Measurements from ENCODE around the gene RABGEF1.
A peak's percentile ranks its signal among the peaks of the same experiment; 100 is the strongest.
"Not testable (repeated sequence)": the region's sequence is repeated elsewhere in the genome, so short reads cannot be mapped to it uniquely, and the experiment has no call there.

The RABGEF1 gene

DNA sequence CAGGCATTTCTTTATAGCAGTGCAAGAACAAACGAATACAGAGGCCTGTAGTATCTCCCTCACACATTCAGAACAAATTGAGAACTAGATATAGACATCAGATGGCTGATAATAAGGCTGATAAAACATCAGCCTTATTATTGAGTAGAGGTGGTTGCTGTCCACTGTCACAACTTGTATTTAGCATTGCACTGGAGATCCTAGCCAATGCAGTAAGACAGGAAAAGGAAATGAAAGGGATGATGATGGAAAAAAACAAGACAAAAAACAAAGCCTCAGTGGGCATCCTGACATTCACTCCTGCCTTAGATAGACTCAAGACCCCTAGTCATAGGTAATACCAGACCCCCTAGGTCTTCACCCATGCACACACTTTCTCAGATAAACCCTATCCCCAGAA is 4.7 kb upstream of the RABGEF1 start:
- no peak for DNase-seq (ENCODE audit: low read depth)

- DNase-seq (ENCODE audit: low read depth) = no peak
Measured at GRCh38 chr7:66736892-66737291, 3.6 kb upstream of the RABGEF1 start.

DNA sequence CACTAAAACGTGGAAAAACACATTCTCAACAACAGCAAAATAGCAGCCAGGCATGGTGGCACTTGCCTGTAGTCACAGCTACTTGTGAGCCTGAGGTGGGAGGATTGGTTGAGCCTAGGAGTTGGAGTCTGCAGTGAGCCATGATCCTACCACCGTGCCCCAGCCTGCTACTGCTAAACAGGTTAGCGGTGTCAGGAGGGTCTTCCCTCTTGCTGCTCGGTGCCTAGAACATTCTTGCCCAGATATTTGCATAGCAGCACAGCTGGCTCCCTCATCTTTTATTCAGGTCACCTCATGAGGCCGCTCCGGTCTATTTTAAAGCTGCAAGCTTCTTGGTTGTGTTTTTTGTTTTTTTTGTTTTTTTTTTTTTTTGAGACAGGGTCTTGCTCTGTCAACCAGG is 2.9 kb upstream of the RABGEF1 start:
- DNase-seq (ENCODE audit: low read depth) = no peak

DNA sequence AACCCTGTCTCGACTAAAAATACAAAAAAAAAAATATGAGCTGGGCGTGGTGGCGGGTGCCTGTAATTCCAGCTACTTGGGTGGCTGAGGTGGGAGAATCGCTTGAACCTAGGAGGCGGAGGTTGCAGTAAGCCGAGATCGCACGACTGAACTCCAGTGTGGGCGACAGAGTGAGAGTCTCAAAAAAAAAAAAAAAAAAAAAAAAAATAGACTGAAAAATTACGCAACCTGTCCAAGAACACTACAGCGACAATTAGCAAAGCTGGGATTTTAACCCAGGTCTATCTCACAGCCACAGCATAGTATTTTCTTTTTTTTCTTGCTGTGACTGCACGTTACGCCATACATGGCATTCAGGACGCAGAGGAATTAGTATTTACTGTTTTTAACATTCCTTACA is 1.1 kb upstream of the RABGEF1 start:
- DNase-seq (ENCODE audit: low read depth) = no peak

DNA sequence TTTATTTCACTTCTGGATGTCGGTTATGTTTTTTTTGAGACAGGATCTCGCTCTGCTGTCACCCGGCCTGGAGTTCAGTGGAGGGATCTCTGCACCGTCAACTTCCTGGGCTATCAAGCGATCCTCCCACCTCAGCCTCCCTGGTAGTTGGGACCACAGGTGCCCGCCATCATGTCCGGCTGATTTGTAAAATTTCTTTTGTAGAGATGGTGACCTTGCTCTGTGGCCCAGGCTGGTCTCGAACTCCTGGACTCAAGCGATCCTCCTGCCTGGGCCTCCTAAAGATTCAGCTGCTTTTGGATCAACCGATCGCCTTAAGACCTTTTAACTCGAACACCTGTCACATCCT is 606 bp upstream of the RABGEF1 start:
- peak; percentile 14 for DNase-seq (ENCODE audit: low read depth)

DNA sequence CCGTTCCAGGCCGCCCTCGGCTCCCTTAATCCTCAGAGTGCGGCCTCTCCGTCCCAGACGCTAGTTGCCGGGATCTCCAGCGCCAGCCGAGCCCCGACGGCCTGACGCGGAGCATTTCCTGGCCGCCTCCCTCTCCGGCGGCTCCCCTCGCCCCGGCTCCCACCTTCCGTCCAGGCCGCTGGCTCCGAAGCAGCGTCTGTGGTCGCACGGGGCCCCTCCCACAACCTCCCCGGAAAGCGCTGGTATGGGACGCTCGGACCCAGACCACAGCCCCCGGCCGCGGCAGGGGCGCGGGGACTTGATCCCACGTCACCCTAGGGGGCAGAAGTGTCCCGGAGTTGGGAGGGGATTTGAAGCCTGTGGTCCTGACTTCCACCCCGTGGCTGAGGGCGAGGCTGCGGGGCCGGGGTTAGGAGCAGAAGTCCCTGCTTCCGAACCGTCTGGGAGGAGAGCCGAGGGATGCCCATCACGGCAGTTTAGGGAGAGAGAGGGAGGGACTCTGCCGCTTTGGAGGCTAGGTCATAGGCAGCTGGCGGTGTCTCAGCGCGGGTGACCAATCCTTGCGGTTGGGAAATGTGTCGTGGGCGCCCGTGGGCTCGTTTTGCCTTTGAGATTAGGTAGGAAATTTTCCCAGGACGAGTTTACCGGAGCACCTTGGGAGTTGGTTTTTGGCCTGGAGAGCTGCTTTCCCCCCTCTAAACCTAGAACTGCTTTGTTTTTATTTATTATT is 612 bp downstream of the RABGEF1 start:
- peak; percentile 55 for DNase-seq (ENCODE audit: low read depth)

- DNase-seq (ENCODE audit: low read depth) = peak; percentile 66
Measured at GRCh38 chr7:66741710-66742049, 1.1 kb downstream of the RABGEF1 start.

GRCh38 chr7:66742298-66742697 is 1.8 kb downstream of the RABGEF1 start:
- peak; percentile 85 for DNase-seq (ENCODE audit: low read depth)

GRCh38 chr7:66743920-66744319 is 3.4 kb downstream of the RABGEF1 start:
- DNase-seq (ENCODE audit: low read depth) = no peak

DNA sequence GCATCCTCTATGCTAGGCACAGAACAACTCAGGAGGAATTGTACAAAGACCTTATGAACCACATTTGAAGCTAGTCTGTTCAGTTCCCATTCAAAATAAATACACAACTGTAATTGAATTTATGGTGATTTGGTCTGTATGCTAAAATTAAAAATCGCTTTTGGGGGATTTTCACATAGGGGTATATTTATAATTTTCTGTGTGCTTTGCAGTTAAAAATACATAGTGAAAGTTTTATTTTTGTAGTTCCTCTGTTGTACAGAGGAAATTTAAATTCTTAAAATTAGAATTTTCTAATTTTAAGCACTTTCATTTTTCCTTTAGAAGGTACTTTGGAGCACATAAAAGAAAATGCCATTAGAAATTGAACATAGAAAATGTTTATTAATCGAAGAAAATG is 6.9 kb downstream of the RABGEF1 start:
- no peak for DNase-seq (ENCODE audit: low read depth)

DNA sequence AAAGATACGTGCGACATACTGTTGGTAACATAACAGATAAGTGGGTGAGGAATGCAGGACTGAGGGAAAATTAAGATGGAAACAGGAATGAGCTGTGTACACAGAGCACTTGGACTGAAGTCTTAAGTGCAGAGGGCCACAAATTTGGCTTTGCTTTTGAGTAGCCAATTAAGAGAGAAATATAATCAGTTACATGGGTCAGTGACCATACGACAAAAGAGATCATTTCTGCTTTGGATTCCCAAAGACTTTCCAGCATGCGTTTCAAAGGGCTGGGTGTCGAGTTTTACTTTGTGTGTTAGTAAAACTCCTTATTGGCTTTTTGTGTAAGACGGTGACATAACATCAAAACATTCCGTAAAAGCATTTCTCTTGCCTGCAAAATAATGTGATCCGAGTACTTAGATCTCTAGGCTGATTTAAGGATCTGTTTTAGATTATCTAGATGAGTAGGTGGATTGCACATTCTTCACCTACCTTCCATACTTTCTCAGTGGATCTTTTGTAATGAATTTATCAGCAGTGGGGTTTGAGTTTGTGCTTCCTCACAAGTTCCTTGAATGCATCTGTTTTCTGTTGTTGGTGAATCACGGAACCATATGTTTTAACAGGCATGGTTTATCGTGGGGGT is 7.5 kb downstream of the RABGEF1 start:
- DNase-seq (ENCODE audit: low read depth) = no peak

DNA sequence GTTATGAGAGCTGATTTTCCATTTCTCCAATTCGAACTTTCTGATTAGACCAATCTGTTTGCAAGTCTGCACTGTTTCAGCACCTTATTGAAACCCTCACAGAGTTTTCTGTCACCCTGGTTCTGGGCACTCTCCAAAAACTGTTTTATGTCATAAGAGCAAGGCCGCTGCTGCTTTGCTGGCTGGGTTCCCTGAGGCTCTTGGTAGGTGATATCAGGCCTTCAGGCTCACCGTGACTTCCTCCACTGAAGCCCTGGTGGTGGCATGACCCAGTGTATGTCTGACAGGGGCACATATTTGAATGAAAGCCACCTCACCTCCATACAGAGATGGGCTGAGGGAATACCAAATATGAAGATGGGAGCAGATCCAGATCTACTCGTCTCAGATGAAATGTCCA is 8.3 kb downstream of the RABGEF1 start:
- no peak for DNase-seq (ENCODE audit: low read depth)

DNA sequence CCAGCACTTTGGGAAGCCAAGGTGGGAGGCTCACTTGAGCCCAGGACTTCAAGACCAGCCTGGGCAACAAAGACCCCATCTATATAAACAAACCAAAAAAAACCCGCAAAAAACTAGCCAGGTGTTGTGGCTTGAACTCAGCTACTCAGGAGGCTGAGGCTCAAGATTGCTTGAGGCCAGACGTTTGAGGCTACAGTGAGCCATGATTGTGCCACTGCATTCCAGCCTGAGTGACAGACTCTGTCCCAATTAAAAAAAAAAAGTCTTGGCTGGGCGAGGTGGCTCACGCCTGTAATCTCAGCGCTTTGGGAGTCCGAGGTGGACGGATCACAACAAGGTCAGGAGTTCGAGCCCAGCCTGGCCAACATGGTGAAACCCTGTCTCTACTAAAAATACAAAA is 11.4 kb downstream of the RABGEF1 start:
- DNase-seq (ENCODE audit: low read depth) = no peak

DNA sequence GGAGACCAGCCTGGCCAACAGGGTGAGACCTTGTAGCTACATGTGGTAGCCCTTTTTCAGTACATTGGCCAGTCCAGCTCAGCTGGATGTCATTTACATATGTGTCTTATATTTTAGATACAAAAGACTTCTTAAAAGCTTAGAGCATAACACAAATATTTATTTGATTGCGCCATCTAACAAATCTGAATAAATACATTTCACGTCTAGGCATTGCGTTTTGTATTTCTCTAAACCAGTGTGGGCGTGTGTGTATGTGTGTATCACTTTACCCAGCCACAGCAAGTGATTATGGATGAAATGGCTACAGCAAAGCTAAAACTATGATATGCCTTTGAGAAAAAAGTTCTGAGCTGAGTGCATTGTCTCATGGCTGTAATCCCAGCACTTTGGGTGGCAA is 14.0 kb downstream of the RABGEF1 start:
- no peak for DNase-seq (ENCODE audit: low read depth)

DNA sequence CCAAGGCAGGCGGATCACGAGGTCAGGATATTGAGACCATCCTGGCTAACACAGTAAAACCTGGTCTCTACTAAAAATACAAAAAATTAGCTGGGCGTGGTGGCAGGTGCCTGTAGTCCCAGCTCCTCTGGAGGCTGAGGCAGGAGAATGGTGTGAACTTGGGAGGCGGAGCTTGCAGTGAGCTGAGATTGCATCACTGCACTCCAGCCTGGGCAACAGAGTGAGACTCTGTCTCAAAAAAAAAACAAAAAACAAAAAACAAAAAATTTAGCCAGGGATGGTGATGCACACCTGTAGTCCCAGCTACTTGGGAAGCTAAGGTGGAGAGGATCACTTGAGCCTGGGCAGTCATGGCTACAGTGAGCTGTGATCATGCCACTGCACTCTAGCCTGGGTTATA is 14.5 kb downstream of the RABGEF1 start:
- not testable (repeated sequence) for DNase-seq (ENCODE audit: low read depth)

GRCh38 chr7:66756227-66756626 is 15.7 kb downstream of the RABGEF1 start:
- not testable (repeated sequence) for DNase-seq (ENCODE audit: low read depth)

DNA sequence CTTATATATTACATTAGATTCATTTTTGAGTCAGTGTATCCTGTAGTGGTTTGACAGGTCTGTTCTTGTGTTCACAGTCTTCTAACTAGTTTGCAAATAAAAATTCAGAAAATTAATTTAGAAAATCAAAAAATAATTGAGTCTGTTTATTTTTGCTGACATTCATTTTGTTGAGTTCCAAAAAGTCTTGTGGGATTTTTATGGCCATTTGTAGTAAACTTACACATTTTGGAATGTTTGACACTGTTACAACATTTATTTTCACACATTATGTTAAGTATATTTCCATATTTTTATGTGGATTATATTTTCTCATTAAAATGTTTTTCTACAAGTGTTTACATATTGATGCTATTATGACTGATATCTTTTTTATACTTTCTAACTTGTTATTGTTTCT is 16.4 kb downstream of the RABGEF1 start:
- no peak for DNase-seq (ENCODE audit: low read depth)

DNA sequence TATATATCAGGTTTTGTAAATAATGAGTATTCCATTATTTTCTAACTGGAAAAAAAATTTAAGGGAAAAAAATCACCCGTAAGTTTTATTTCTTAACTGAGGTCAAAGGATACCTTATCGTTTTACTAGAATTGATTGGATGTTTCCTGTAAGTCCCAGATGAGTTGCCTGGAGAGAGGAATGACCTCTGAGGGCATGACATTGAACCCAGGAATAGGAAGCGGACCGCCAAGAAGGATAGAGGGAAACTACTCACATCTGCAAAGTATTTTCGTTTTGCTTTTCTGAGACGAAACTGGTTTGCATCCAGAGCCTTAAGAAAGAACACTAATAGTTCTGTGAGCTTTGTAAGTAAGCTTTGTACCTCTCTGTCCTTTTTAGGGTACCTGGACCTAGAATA is 17.4 kb downstream of the RABGEF1 start:
- DNase-seq (ENCODE audit: low read depth) = no peak

DNA sequence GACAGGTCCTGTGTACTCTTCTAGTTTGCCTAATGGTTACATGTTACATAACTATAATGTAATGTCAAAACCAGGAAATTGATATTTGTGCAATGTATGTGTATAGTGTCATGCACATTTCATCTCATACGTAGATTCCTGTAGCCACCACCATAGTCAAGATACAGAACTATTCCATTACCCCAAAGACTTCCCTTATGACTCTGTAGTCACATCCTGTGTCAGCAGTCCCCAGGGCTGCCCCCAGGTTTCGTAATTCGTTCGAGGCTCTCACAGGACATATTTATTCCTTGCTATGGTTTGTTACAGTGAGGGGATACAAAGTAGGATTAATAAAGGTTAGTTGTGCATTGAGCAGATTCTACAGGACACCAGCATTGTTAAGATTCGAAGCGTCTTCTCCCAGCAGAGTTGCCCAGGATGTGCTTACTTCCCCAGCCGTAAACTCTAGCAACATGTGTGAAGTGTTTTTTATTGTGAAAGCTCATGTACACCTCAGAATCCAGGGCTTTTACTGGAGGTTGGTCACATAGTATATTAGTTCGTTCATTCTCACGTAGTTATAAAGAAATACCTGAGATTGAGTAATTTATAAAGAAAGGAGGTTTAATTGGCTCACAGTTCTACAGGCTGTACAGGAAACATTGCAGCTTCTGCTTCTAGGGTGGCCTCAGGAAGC is 18.6 kb downstream of the RABGEF1 start:
- DNase-seq (ENCODE audit: low read depth) = peak; percentile 16

DNA sequence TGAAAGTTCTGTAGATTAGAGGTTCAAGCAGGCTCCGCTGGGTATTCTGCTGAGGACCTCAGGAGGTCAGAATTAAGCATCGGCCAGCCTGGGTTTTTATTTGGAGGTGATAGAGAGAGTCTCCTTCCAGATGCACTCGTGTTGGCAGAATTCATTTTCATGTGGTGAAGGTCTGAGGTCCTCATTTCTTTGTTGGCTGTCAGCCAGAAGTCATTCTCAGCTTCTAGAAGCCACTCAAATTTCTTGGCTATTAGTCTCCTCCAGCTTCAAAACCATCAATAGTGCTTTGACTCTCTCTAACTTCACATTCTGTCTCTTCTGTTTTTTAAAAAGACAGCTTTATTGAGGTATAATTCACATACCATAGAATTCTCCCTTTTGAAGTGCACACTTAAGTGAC is 22.6 kb downstream of the RABGEF1 start:
- DNase-seq (ENCODE audit: low read depth) = peak; percentile 16

GRCh38 chr7:66763633-66764355 is 23.3 kb downstream of the RABGEF1 start:
- peak; percentile 77 for DNase-seq (ENCODE audit: low read depth)

GRCh38 chr7:66764905-66765304 is 24.4 kb downstream of the RABGEF1 start:
- DNase-seq (ENCODE audit: low read depth) = not testable (repeated sequence)

Measured in ELR (cell line).